SK-N-MC (cell line): ENCODE results near the gene GUCD1.
A peak's percentile ranks its signal among the peaks of the same experiment; 100 is the strongest.
"Not testable (repeated sequence)": the region's sequence is repeated elsewhere in the genome, so short reads cannot be mapped to it uniquely, and the experiment has no call there.

Source experiments
- DNase-seq: peaks from one replicate; pipeline ENCODE4 v3.0.0-alpha.2; 2011; ENCODE audit warnings: low read depth, low spot score
- H3K27ac ChIP-seq: fragments of 200-600 bp; sonication (generic); 2 replicates; pipeline ENCODE4 v1.5.1; 2016; ENCODE audit warnings: mixed run types
- H3K36me3 ChIP-seq: fragments of 200-600 bp; sonication (generic); 2 replicates; pipeline ENCODE4 v1.6.1; 2017; ENCODE audit warnings: antibody characterized with exemption, low read length, mixed read lengths; ENCODE audit not compliant: insufficient read depth
- H3K4me3 ChIP-seq: fragments of 200-600 bp; sonication (generic); 2 replicates; pipeline ENCODE4 v1.5.1; 2016
- H3K9ac ChIP-seq: fragments of 200-600 bp; sonication (generic); 2 replicates; pipeline ENCODE4 v1.8.0; 2017; ENCODE audit warnings: mixed run types, mixed read lengths; ENCODE audit not compliant: insufficient read length
- H3K9me3 ChIP-seq: fragments of 200-600 bp; sonication (generic); 2 replicates; pipeline ENCODE4 v1.6.1; 2017; ENCODE audit warnings: low read depth, mild to moderate bottlenecking, antibody characterized with exemption, low read length, moderate library complexity, mixed read lengths
- EZH2 ChIP-seq: fragments of 200-600 bp; sonication (generic); IDR thresholded peaks from one replicate; pipeline ENCODE4 v1.6.1; 2017; ENCODE audit warnings: antibody characterized with exemption
- FOXP2 ChIP-seq: optimal IDR thresholded peaks from 2 replicates; pipeline ENCODE3; 2011; ENCODE audit warnings: mild to moderate bottlenecking, moderate library complexity; ENCODE audit not compliant: insufficient read depth; ENCODE audit errors: extremely low read length, control extremely low read depth
- POLR2AphosphoS5 ChIP-seq: IDR thresholded peaks from 2 replicates; pipeline ENCODE4 v1.6.1; 2012; ENCODE audit warnings: mild to moderate bottlenecking, low read depth, low read length, borderline replicate concordance

The GUCD1 gene

GRCh38 chr22:24553597-24554312 is 1.2 kb downstream of the GUCD1 start:
- Histone ChIP-seq H3K4me3 (peak overlapping the region; percentile 100), H3K9me3 (no peaks in the 10 kb centered on the region), H3K27ac (no peak overlapping the region), H3K9ac (peak overlapping the region; percentile 92), H3K36me3 (peaks cover 17% of the 10 kb centered on the region)
- DNase-seq, result no peak
- TF ChIP-seq POLR2AphosphoS5, result no peak
- TF ChIP-seq EZH2, result no peak
- no peak for TF ChIP-seq FOXP2

- H3K27ac ChIP-seq, H3K9me3 ChIP-seq, H3K4me3 ChIP-seq, H3K9ac ChIP-seq, H3K36me3 ChIP-seq, DNase-seq: not testable (repeated sequence)
Observed at GRCh38 chr22:24552503-24553286, 2.2 kb downstream of the GUCD1 start.

- no peak overlapping the region for H3K4me3 ChIP-seq
- no peak overlapping the region for H3K9ac ChIP-seq
- no peak for DNase-seq
- no peaks in the 10 kb centered on the region for H3K9me3 ChIP-seq
- TF ChIP-seq EZH2 (no peak), POLR2AphosphoS5 (no peak), FOXP2 (no peak)
- H3K36me3 ChIP-seq, result peaks cover 10% of the 10 kb centered on the region; the same call in 1 of the 2 replicates
- H3K27ac ChIP-seq, result no peak overlapping the region
Observed at GRCh38 chr22:24550902-24551435, 4.0 kb downstream of the GUCD1 start.

GRCh38 chr22:24550028-24550901 is 4.7 kb downstream of the GUCD1 start:
- no peak for TF ChIP-seq POLR2AphosphoS5
- no peak for TF ChIP-seq FOXP2
- no peak for TF ChIP-seq EZH2
- no peak overlapping the region for H3K27ac ChIP-seq
- peaks cover 10% of the 10 kb centered on the region; the same call in 1 of the 2 replicates for H3K36me3 ChIP-seq

GRCh38 chr22:24548812-24549211 is 6.1 kb downstream of the GUCD1 start:
- Histone ChIP-seq H3K9ac (no peak overlapping the region), H3K9me3 (no peaks in the 10 kb centered on the region), H3K36me3 (peaks cover 10% of the 10 kb centered on the region; the same call in 1 of the 2 replicates), H3K4me3 (no peak overlapping the region), H3K27ac (no peak overlapping the region)
- DNase-seq, result no peak
- TF ChIP-seq EZH2 (no peak), POLR2AphosphoS5 (no peak), FOXP2 (no peak)

More at GRCh38 chr22:24550028-24550901, 4.7 kb downstream of the GUCD1 start:
- Histone ChIP-seq H3K9ac (no peak overlapping the region), H3K9me3 (no peaks in the 10 kb centered on the region), H3K4me3 (no peak overlapping the region)
- DNase-seq, result no peak

- no peak overlapping the region for H3K9ac ChIP-seq
- H3K36me3 ChIP-seq, result peaks cover 30% of the 10 kb centered on the region; the same call in 1 of the 2 replicates
- H3K9me3 ChIP-seq, result no peaks in the 10 kb centered on the region
- TF ChIP-seq EZH2, result no peak
- no peak for TF ChIP-seq FOXP2
- no peak for TF ChIP-seq POLR2AphosphoS5
- no peak overlapping the region for H3K4me3 ChIP-seq
- H3K27ac ChIP-seq, result no peak overlapping the region
- no peak for DNase-seq
Observed at GRCh38 chr22:24543679-24544243, 11.2 kb downstream of the GUCD1 start.

- peaks cover 30% of the 10 kb centered on the region; the same call in 1 of the 2 replicates for H3K36me3 ChIP-seq
- no peak for TF ChIP-seq FOXP2
- TF ChIP-seq POLR2AphosphoS5, result no peak
- no peak for TF ChIP-seq EZH2
Observed at GRCh38 chr22:24543185-24543601, 11.7 kb downstream of the GUCD1 start.

More at GRCh38 chr22:24543185-24543601, 11.7 kb downstream of the GUCD1 start:
- Histone ChIP-seq H3K9ac (no peak overlapping the region), H3K27ac (no peak overlapping the region), H3K4me3 (no peak overlapping the region), H3K9me3 (no peaks in the 10 kb centered on the region)
- DNase-seq, result no peak
